ENCODE data around the gene DOCK1. TPM values are rescaled to one million over a fixed set of nuclear protein-coding genes. Genes with fewer than 3 reads are reported as not detected.

Gene DOCK1
- total RNA-seq, 1 donor from 2014 or later, result 16.8 TPM

DNA sequence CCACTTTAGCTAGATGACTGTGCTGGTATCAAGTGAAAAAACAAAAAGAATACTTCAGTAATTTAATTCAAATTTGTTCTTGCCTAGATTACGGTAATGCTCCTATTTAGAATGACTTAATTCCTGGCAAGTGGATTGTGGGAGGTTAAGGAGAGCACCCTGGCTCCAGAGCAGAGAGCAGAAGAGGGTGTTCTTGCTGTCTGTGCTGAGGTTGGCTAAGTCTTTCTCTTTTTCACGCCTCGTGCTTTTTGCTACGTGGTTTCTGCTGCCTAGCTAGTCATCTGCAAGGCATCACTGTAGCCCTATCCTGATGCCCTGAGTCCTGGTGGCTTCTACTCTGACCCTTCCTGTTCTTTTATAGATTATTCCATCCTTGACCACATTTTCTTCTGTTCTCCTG is 189.8 kb downstream of the DOCK1 start:
- peaks cover 30% of the 10 kb centered on the region for H3K36me3 ChIP-seq
- H3K9me3 ChIP-seq (replicated peaks), result no peaks in the 10 kb centered on the region
- no peak overlapping the region for H3K27ac ChIP-seq (replicated peaks)
- DNase-seq, result no peak
- no peak overlapping the region for H3K4me3 ChIP-seq
- no peaks in the 10 kb centered on the region for H3K4me1 ChIP-seq
- H3K27me3 ChIP-seq (ENCODE audit: low read depth), result no peaks in the 10 kb centered on the region
- TF ChIP-seq, protein P1, sequence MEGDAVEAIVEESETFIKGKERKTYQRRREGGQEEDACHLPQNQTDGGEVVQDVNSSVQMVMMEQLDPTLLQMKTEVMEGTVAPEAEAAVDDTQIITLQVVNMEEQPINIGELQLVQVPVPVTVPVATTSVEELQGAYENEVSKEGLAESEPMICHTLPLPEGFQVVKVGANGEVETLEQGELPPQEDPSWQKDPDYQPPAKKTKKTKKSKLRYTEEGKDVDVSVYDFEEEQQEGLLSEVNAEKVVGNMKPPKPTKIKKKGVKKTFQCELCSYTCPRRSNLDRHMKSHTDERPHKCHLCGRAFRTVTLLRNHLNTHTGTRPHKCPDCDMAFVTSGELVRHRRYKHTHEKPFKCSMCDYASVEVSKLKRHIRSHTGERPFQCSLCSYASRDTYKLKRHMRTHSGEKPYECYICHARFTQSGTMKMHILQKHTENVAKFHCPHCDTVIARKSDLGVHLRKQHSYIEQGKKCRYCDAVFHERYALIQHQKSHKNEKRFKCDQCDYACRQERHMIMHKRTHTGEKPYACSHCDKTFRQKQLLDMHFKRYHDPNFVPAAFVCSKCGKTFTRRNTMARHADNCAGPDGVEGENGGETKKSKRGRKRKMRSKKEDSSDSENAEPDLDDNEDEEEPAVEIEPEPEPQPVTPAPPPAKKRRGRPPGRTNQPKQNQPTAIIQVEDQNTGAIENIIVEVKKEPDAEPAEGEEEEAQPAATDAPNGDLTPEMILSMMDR (IDR thresholded peaks at IDR 0.05; ENCODE audit: borderline replicate concordance), result no peak
- intact Hi-C loops (cut with micrococcal nuclease), result no loop called here

DNA sequence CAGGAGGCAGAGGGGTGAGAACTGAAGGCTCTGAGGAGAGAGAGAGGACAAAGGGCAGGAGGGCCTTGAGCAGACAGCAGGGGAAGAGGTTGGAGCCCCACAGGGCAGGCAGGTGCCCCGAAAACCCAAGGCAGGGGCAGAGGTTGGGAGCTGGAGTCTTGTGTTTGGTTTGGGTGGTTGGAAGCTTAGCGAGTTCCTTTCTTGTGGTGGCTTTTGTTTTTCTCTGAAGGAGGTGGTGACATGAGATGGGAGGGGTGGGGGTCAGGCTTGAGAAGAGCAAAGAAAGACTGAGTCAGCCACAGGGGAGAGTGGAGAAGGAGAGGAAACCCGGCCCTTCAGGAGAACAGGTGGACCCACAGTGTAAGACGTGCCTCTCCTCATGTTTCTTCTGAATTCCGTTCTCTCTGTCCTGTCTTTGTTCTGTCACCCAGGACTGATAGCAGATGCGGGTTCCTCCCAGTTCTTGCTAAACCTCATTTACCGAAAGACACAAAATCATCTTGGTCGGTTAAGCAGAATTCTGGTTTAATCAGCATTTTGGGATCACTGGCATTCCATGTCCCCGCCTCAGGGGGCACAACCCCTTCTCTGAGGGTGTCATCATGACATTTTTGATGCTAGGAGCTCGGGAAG is 195.9 kb downstream of the DOCK1 start:
- Histone ChIP-seq H3K4me3 (no peak overlapping the region), H3K36me3 (peaks cover 11% of the 10 kb centered on the region), H3K27me3 (ENCODE audit: low read depth) (no peaks in the 10 kb centered on the region), H3K27ac (replicated peaks) (no peak overlapping the region), H3K9me3 (replicated peaks) (no peaks in the 10 kb centered on the region), H3K4me1 (no peaks in the 10 kb centered on the region)
- intact Hi-C loops (cut with micrococcal nuclease), result no loop called here
- DNase-seq, result no peak
- TF ChIP-seq, protein P1 (IDR thresholded peaks at IDR 0.05; ENCODE audit: borderline replicate concordance), result no peak

DNA sequence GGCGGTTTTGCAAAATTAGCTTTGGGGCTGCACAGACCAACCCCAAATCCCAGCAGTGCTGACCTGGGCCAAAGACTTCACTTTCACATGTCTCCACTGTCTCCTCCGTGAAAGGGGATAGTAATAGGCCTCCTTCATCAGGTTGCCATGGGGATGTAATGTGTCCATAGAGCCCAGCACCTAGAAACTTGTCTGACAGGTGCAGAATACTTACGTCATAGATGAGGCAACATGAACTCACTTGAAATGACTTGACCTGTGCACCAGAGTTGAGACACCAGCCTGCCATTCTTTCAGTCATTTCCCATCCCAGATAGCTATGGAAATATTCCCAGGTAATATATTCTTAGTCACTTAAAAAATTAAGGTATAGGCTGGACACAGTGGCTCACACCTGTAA is 196.9 kb downstream of the DOCK1 start:
- H3K36me3 ChIP-seq, result peaks cover 20% of the 10 kb centered on the region

DNA sequence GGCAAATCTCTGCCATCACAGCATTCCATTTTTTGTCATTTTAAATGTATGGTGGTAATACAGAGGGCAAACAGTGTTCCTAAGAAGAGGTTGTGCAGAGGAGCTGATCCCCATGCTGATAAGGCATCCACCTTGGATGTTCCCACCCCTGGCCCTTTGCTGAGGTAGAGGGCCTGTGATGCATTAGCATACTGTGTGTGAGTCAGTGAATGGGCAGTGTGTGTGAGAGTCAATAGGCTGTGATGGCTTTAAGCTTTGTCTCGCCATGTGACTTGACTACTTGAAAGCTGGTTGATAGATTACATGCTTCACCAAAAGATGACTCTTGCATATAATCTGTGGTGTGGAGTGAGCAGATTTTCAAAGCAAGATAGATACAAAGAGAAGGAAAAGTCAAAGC is 209.9 kb downstream of the DOCK1 start:
- no peak for DNase-seq
- Histone ChIP-seq H3K4me1 (no peaks in the 10 kb centered on the region), H3K36me3 (peaks cover 48% of the 10 kb centered on the region), H3K27ac (replicated peaks) (no peak overlapping the region), H3K27me3 (ENCODE audit: low read depth) (no peaks in the 10 kb centered on the region), H3K4me3 (no peak overlapping the region), H3K9me3 (replicated peaks) (no peaks in the 10 kb centered on the region)
- intact Hi-C loops (cut with micrococcal nuclease), result no loop called here
- TF ChIP-seq, protein P1 (IDR thresholded peaks at IDR 0.05; ENCODE audit: borderline replicate concordance), result no peak

More for the DNA sequence above, 196.9 kb downstream of the DOCK1 start:
- no peak for DNase-seq
- Histone ChIP-seq H3K4me1 (no peaks in the 10 kb centered on the region), H3K27ac (replicated peaks) (no peak overlapping the region), H3K4me3 (no peak overlapping the region), H3K9me3 (replicated peaks) (no peaks in the 10 kb centered on the region), H3K27me3 (ENCODE audit: low read depth) (no peaks in the 10 kb centered on the region)
- intact Hi-C loops (cut with micrococcal nuclease), result no loop called here
- TF ChIP-seq, protein P1 (IDR thresholded peaks at IDR 0.05; ENCODE audit: borderline replicate concordance), result no peak

DNA sequence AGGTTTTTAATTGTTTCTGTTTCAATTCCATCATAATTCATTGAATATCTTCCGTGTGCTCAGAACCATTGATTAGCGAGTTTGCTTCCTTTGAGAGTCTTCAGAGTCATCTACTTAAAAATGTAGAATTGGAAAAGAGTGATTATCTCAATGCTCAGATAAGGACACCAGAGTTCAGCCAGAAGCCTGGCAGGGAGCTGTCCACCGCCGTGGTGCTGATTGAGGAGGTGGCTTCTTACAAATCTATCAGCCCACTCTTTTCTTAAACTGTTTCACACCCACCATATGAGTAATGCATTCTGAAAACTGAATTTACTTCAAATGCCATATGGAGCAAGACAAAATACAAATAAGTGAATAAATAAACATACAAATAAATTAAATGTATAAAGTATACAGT is 211.9 kb downstream of the DOCK1 start:
- DNase-seq, result peak; percentile 59
- no peak overlapping the region for H3K27ac ChIP-seq (replicated peaks)
- no peaks in the 10 kb centered on the region for H3K4me1 ChIP-seq
- no peak overlapping the region for H3K4me3 ChIP-seq
- no peaks in the 10 kb centered on the region for H3K9me3 ChIP-seq (replicated peaks)
- TF ChIP-seq, protein P1 (IDR thresholded peaks at IDR 0.05; ENCODE audit: borderline replicate concordance), result no peak
- H3K27me3 ChIP-seq (ENCODE audit: low read depth), result no peaks in the 10 kb centered on the region
- intact Hi-C loops (cut with micrococcal nuclease), result no loop called here
- peaks cover 30% of the 10 kb centered on the region for H3K36me3 ChIP-seq

Measured in left ventricle myocardium inferior (tissue), 1 donor.